Activated T-cell treated with anti-CD3 and anti-CD28 coated beads for 24 hours (primary cell): ENCODE data around the gene FAIM2.

Experiments
- DNase-seq: peaks from one replicate; pipeline ENCODE4 v3.0.0-alpha.2; 2020; ENCODE audit warnings: low read depth

The FAIM2 gene

DNA sequence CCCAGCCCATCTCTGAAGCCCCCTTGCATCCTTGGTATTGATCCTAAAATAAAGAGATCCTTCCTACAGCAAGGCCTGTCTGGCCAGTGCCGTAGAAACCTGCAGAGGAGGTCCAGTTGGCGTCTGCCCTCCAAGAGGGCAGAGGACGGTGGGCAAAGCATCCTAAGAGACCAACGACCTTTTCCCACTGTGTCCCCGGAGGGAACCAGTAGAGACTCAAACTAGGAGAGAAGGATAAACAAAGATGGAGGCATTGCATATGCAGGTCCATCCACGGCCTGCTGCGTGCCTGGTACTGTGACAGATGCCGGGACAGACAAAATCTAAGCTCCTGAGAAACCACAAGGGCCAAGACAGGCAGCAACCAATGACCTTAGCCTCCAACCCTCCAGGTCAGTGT is 79.3 kb downstream of the FAIM2 start:
- DNase-seq: no peak

DNA sequence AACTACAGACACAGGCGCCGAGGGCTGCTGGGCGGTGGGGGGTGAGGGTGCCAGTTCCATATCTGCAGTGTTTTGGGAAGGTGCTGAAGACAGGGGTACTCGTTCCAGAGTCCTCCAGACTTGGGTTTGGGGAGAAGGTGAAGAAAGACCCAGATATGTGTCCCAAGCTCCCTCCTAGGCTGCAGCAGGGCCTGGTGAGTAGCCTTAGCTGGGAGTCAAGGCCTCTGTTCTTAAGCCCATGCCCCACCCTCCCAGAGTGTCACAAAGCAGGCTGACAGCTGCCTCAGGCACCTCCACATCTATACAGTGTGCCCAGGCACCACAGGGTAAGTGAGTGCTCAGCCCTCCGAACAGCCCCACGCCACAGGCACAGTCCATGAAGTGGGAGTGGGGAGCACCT is 79.7 kb downstream of the FAIM2 start:
- DNase-seq: no peak

DNA sequence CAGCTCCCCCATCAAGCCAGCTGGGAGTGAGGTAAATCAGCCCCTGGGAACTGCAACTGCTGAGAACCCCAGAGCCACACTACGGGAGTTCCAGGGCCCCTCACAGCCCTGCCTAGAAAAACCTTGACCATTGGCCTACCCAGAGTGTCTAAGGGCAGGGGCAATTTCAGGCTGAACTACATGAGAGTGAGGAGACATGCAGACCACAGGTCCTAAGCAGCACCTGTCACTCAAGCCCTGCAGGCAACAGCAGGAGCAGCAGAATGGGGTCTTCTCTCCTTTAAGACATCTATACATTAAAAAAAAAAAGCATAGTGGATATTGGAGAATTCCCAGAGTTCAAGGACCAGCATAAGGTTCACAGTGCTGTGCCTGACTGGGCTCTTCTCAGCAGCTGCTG is 80.3 kb downstream of the FAIM2 start:
- no peak for DNase-seq

GRCh38 chr12:49821373-49822287 is 82.1 kb downstream of the FAIM2 start:
- no peak for DNase-seq

DNA sequence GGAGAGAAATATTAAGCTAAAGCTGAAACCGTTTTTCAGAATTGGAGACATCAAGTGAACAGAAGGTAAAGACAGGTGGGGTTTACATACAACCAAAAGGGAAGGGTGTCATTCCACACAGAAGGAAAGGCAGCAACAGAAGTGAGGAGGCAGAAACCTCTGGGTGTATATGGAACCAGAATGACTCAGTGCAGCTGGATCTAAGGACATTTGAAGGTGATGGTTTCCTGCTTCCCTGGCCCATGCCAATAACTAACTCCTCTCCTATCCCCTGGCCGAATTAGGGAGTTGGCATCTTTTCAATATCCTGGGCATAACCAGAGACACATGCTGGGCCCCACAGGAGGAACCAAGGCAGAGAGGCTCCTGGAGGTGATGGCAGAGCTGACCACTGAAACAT is 83.9 kb downstream of the FAIM2 start:
- no peak for DNase-seq

DNA sequence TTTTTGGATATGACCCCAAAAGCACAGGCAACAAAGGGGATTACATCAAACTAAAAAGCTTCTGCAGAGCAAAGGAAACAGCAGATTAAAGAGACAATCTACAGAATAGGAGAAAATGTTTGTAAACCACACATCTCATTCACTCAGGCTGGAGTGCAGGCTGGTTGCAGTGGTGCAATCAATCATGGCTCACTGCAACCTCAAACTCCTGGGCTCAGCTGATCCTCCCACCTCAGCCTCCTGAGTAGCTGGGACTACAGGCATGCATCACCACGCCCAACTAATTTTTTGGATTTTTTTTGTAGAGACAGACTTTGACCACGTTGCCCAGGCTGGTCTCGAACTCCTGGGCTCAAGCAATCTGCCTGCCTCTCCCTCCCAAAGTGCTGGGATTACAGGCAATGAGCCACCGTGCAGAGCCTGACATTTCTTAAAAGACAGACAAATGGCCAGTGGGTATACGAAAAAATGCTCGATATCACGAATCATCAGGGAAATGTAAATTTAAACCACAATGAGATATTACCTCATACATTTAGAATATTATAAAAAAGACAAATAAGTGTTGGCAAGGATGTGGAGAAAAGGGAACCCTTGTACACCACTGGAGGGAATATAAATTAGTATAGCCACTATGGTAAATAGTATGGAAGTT is 85.3 kb downstream of the FAIM2 start:
- DNase-seq: no peak
